HEK293 (cell line): ENCODE data around the gene ABCA3.

Source experiments
- BCL11B ChIP-seq: fragments of 450-650 bp; formaldehyde crosslinking; IDR thresholded peaks from 2 replicates; pipeline ENCODE4 v1.5.1; 2016; ENCODE audit warnings: low read depth, missing biosample characterization, missing genetic modification characterization
- GLI4 ChIP-seq: fragments of 450-650 bp; formaldehyde crosslinking; IDR thresholded peaks from 2 replicates; pipeline ENCODE4 v1.5.1; 2016; ENCODE audit warnings: missing biosample characterization, missing genetic modification characterization
- HOXC10 ChIP-seq: sonication (generic); formaldehyde crosslinking; IDR thresholded peaks from 2 replicates; pipeline ENCODE4 v1.8.1; 2023; ENCODE audit warnings: mild to moderate bottlenecking, missing genetic modification reagents
- KLF10 ChIP-seq: fragments of 450-650 bp; IDR thresholded peaks from 2 replicates; pipeline ENCODE4 v1.5.1; 2018; ENCODE audit warnings: missing biosample characterization, mild to moderate bottlenecking, missing genetic modification characterization
- OSR2 ChIP-seq: fragments of 450-650 bp; formaldehyde crosslinking; IDR thresholded peaks from 2 replicates; pipeline ENCODE4 v1.5.1; 2016; ENCODE audit warnings: missing biosample characterization, missing genetic modification characterization
- ZBTB48 ChIP-seq: fragments of 450-650 bp; formaldehyde crosslinking; IDR thresholded peaks from 2 replicates; pipeline ENCODE4 v1.5.1; 2016; ENCODE audit warnings: missing biosample characterization, missing genetic modification characterization
- ZNF155 ChIP-seq: fragments of 450-650 bp; formaldehyde crosslinking; IDR thresholded peaks from 2 replicates; pipeline ENCODE4 v1.5.1; 2016; ENCODE audit warnings: missing biosample characterization, missing genetic modification characterization
- ZNF211 ChIP-seq: fragments of 450-650 bp; formaldehyde crosslinking; IDR thresholded peaks from 2 replicates; pipeline ENCODE4 v1.5.1; 2016; ENCODE audit warnings: low read depth, missing biosample characterization, missing genetic modification characterization
- ZNF23 ChIP-seq: fragments of 450-650 bp; formaldehyde crosslinking; IDR thresholded peaks from 2 replicates; pipeline ENCODE4 v1.5.1; 2016; ENCODE audit warnings: missing biosample characterization, missing genetic modification characterization, borderline replicate concordance
- ZNF248 ChIP-seq: fragments of 450-650 bp; formaldehyde crosslinking; IDR thresholded peaks from 2 replicates; pipeline ENCODE4 v1.5.1; 2017; ENCODE audit warnings: missing biosample characterization, missing genetic modification characterization
- ZNF302 ChIP-seq: fragments of 450-650 bp; formaldehyde crosslinking; IDR thresholded peaks from 2 replicates; pipeline ENCODE4 v1.5.1; 2016; ENCODE audit warnings: missing biosample characterization, missing genetic modification characterization, low read depth
- ZNF350 ChIP-seq: fragments of 450-650 bp; formaldehyde crosslinking; IDR thresholded peaks from 2 replicates; pipeline ENCODE4 v1.5.0; 2017; ENCODE audit warnings: missing biosample characterization, mild to moderate bottlenecking, missing genetic modification characterization
- ZNF501 ChIP-seq: fragments of 450-650 bp; formaldehyde crosslinking; IDR thresholded peaks from 2 replicates; pipeline ENCODE4 v1.5.1; 2016; ENCODE audit warnings: missing biosample characterization, missing genetic modification characterization
- ZNF555 ChIP-seq: fragments of 450-650 bp; formaldehyde crosslinking; conservative IDR thresholded peaks from 2 replicates; pipeline ENCODE4 v1.5.1; 2017; ENCODE audit warnings: missing biosample characterization, mild to moderate bottlenecking, missing genetic modification characterization, inconsistent platforms
- ZNF558 ChIP-seq: fragments of 450-650 bp; formaldehyde crosslinking; IDR thresholded peaks from 2 replicates; pipeline ENCODE4 v1.5.1; 2016; ENCODE audit warnings: missing biosample characterization, missing genetic modification characterization
- ZNF596 ChIP-seq: fragments of 450-650 bp; IDR thresholded peaks from 2 replicates; pipeline ENCODE4 v1.5.0; 2018; ENCODE audit warnings: missing biosample characterization, mild to moderate bottlenecking, missing genetic modification characterization, moderate library complexity
- ZNF660 ChIP-seq: fragments of 450-650 bp; IDR thresholded peaks from 2 replicates; pipeline ENCODE4 v1.5.1; 2018; ENCODE audit warnings: missing biosample characterization, mild to moderate bottlenecking, missing genetic modification characterization
- ZSCAN16 ChIP-seq: fragments of 450-650 bp; formaldehyde crosslinking; IDR thresholded peaks from 2 replicates; pipeline ENCODE4 v1.5.1; 2016; ENCODE audit warnings: missing biosample characterization, missing genetic modification characterization
- ZSCAN30 ChIP-seq: fragments of 450-650 bp; IDR thresholded peaks from 2 replicates; pipeline ENCODE4 v1.5.1; 2018; ENCODE audit warnings: missing biosample characterization, mild to moderate bottlenecking, missing genetic modification characterization, moderate library complexity
- TF ChIP-seq, protein P1 (sequence below): fragments of 450-650 bp; formaldehyde crosslinking; IDR thresholded peaks from 2 replicates; pipeline ENCODE4 v1.5.1; 2016; ENCODE audit warnings: missing biosample characterization, missing genetic modification characterization
- TF ChIP-seq, protein P2 (sequence below): fragments of 450-650 bp; formaldehyde crosslinking; optimal IDR thresholded peaks from 2 replicates; pipeline ENCODE3; 2016; ENCODE audit warnings: missing biosample characterization, mild to moderate bottlenecking, missing genetic modification characterization
- TF ChIP-seq, protein P3 (sequence below): fragments of 450-650 bp; IDR thresholded peaks from 2 replicates; pipeline ENCODE4 v1.5.1; 2018; ENCODE audit warnings: missing biosample characterization, mild to moderate bottlenecking, missing genetic modification characterization
- TF ChIP-seq, protein P4 (sequence below): fragments of 450-650 bp; formaldehyde crosslinking; IDR thresholded peaks from 2 replicates; pipeline ENCODE4 v1.5.1; 2016; ENCODE audit warnings: missing biosample characterization, missing genetic modification characterization, low read depth
- TF ChIP-seq, protein P5 (sequence below): fragments of 450-650 bp; formaldehyde crosslinking; IDR thresholded peaks from 2 replicates; pipeline ENCODE4 v1.5.1; 2016; ENCODE audit warnings: missing biosample characterization, missing genetic modification characterization
- TF ChIP-seq, protein P6 (sequence below): fragments of 450-650 bp; formaldehyde crosslinking; IDR thresholded peaks from 2 replicates; pipeline ENCODE4 v1.5.1; 2016; ENCODE audit warnings: missing biosample characterization, missing genetic modification characterization
- TF ChIP-seq, protein P7 (sequence below): fragments of 450-650 bp; formaldehyde crosslinking; IDR thresholded peaks from 2 replicates; pipeline ENCODE4 v1.5.1; 2017; ENCODE audit warnings: missing biosample characterization, missing genetic modification characterization
- TF ChIP-seq, protein P8 (sequence below): fragments of 450-650 bp; formaldehyde crosslinking; IDR thresholded peaks from 2 replicates; pipeline ENCODE4 v1.5.1; 2016; ENCODE audit warnings: missing biosample characterization, missing genetic modification characterization

ABCA3 gene

DNA sequence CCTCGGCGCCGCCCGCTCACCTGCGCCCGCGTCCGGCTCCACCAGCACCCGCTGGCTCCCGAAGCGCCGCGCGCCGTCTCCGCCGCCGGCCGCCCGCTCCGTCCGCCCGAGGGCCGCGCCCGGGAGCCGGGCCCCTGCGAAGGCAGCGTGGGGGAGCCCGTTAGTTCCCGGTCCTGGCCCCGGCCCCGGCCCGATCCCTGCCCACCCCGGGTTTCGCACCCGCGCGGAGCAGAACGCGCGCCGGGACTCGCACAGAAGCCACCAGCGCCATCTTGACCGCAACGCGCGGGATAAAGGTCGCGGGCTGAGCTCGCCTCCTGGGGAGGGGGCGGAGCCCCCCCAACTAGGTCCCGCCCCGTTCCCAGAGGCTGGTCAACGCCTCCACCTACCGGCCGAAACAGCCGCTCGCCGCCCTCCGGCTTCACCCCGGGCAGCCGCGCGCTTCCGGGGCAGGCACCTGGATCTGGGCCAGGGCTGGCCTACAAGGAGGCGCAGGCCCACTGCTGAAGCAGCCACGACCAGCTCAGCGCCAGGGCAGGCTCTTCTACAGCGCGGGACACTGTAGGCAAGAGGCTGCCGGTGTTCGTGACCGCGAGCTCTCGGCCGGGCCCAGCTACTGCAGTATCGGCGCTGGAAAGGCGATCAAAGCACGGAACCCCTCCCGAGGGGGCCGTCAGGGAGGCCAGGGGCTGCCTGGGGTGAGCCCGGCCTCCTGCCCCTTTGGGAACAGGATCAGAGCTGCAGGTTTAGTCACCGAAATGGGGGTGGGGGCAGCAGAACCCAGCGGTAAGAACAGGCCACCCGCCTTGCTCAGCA, 89.0 kb downstream of the ABCA3 start, which contains the start of gene ECI1 (continued):
- TF ChIP-seq, protein P1, sequence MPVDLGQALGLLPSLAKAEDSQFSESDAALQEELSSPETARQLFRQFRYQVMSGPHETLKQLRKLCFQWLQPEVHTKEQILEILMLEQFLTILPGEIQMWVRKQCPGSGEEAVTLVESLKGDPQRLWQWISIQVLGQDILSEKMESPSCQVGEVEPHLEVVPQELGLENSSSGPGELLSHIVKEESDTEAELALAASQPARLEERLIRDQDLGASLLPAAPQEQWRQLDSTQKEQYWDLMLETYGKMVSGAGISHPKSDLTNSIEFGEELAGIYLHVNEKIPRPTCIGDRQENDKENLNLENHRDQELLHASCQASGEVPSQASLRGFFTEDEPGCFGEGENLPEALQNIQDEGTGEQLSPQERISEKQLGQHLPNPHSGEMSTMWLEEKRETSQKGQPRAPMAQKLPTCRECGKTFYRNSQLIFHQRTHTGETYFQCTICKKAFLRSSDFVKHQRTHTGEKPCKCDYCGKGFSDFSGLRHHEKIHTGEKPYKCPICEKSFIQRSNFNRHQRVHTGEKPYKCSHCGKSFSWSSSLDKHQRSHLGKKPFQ (tag by site-specific recombination) = peak; percentile 12; the same call in 1 of the 2 replicates
- TF ChIP-seq ZBTB48 (tag by site-specific recombination) = no peak
- TF ChIP-seq ZSCAN16 (tag by site-specific recombination) = no peak
- no peak for TF ChIP-seq ZNF248 (tag by site-specific recombination)
- TF ChIP-seq ZNF350 (tag by site-specific recombination) = no peak
- peak; percentile 96 for TF ChIP-seq ZSCAN30
- TF ChIP-seq OSR2 (tag by site-specific recombination) = peak; percentile 95
- peak; percentile 44; the same call in 1 of the 2 replicates for TF ChIP-seq ZNF596 (tag by site-specific recombination)
- TF ChIP-seq, protein P2, sequence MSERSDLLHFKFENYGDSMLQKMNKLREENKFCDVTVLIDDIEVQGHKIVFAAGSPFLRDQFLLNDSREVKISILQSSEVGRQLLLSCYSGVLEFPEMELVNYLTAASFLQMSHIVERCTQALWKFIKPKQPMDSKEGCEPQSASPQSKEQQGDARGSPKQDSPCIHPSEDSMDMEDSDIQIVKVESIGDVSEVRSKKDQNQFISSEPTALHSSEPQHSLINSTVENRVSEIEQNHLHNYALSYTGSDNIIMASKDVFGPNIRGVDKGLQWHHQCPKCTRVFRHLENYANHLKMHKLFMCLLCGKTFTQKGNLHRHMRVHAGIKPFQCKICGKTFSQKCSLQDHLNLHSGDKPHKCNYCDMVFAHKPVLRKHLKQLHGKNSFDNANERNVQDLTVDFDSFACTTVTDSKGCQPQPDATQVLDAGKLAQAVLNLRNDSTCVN (tag by site-specific recombination) = peak; percentile 97
- peak; percentile 87; the same call in 1 of the 2 replicates for TF ChIP-seq BCL11B (tag by site-specific recombination)
- TF ChIP-seq, protein P3, sequence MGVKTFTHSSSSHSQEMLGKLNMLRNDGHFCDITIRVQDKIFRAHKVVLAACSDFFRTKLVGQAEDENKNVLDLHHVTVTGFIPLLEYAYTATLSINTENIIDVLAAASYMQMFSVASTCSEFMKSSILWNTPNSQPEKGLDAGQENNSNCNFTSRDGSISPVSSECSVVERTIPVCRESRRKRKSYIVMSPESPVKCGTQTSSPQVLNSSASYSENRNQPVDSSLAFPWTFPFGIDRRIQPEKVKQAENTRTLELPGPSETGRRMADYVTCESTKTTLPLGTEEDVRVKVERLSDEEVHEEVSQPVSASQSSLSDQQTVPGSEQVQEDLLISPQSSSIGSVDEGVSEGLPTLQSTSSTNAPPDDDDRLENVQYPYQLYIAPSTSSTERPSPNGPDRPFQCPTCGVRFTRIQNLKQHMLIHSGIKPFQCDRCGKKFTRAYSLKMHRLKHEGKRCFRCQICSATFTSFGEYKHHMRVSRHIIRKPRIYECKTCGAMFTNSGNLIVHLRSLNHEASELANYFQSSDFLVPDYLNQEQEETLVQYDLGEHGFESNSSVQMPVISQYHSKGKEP (tag by site-specific recombination) = peak; percentile 62
- TF ChIP-seq HOXC10 (CRISPR knock-in tag) = no peak
- TF ChIP-seq, protein P4, sequence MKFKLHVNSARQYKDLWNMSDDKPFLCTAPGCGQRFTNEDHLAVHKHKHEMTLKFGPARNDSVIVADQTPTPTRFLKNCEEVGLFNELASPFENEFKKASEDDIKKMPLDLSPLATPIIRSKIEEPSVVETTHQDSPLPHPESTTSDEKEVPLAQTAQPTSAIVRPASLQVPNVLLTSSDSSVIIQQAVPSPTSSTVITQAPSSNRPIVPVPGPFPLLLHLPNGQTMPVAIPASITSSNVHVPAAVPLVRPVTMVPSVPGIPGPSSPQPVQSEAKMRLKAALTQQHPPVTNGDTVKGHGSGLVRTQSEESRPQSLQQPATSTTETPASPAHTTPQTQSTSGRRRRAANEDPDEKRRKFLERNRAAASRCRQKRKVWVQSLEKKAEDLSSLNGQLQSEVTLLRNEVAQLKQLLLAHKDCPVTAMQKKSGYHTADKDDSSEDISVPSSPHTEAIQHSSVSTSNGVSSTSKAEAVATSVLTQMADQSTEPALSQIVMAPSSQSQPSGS (tag by site-specific recombination) = no peak
- no peak for TF ChIP-seq ZNF558
- peak; percentile 89 for TF ChIP-seq ZNF660 (tag by site-specific recombination)
- TF ChIP-seq GLI4 (tag by site-specific recombination) = no peak
- TF ChIP-seq, protein P5, sequence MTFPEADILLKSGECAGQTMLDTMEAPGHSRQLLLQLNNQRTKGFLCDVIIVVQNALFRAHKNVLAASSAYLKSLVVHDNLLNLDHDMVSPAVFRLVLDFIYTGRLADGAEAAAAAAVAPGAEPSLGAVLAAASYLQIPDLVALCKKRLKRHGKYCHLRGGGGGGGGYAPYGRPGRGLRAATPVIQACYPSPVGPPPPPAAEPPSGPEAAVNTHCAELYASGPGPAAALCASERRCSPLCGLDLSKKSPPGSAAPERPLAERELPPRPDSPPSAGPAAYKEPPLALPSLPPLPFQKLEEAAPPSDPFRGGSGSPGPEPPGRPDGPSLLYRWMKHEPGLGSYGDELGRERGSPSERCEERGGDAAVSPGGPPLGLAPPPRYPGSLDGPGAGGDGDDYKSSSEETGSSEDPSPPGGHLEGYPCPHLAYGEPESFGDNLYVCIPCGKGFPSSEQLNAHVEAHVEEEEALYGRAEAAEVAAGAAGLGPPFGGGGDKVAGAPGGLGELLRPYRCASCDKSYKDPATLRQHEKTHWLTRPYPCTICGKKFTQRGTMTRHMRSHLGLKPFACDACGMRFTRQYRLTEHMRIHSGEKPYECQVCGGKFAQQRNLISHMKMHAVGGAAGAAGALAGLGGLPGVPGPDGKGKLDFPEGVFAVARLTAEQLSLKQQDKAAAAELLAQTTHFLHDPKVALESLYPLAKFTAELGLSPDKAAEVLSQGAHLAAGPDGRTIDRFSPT (tag by site-specific recombination) = peak; percentile 100
- TF ChIP-seq ZNF23 = no peak
- peak; percentile 73 for TF ChIP-seq ZNF501 (tag by site-specific recombination)
- no peak for TF ChIP-seq ZNF555 (tag by site-specific recombination)
- TF ChIP-seq, protein P6, sequence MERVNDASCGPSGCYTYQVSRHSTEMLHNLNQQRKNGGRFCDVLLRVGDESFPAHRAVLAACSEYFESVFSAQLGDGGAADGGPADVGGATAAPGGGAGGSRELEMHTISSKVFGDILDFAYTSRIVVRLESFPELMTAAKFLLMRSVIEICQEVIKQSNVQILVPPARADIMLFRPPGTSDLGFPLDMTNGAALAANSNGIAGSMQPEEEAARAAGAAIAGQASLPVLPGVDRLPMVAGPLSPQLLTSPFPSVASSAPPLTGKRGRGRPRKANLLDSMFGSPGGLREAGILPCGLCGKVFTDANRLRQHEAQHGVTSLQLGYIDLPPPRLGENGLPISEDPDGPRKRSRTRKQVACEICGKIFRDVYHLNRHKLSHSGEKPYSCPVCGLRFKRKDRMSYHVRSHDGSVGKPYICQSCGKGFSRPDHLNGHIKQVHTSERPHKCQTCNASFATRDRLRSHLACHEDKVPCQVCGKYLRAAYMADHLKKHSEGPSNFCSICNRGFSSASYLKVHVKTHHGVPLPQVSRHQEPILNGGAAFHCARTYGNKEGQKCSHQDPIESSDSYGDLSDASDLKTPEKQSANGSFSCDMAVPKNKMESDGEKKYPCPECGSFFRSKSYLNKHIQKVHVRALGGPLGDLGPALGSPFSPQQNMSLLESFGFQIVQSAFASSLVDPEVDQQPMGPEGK = peak; percentile 100
- no peak for TF ChIP-seq ZNF211 (tag by site-specific recombination)
- no peak for TF ChIP-seq ZNF302 (tag by site-specific recombination)
- no peak for TF ChIP-seq ZNF155 (tag by site-specific recombination)
- TF ChIP-seq, protein P7, sequence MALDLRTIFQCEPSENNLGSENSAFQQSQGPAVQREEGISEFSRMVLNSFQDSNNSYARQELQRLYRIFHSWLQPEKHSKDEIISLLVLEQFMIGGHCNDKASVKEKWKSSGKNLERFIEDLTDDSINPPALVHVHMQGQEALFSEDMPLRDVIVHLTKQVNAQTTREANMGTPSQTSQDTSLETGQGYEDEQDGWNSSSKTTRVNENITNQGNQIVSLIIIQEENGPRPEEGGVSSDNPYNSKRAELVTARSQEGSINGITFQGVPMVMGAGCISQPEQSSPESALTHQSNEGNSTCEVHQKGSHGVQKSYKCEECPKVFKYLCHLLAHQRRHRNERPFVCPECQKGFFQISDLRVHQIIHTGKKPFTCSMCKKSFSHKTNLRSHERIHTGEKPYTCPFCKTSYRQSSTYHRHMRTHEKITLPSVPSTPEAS (tag by site-specific recombination) = peak; percentile 27; the same call in 1 of the 2 replicates
- TF ChIP-seq, protein P8, sequence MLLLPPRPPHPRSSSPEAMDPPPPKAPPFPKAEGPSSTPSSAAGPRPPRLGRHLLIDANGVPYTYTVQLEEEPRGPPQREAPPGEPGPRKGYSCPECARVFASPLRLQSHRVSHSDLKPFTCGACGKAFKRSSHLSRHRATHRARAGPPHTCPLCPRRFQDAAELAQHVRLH = peak; percentile 44
- peak; percentile 89 for TF ChIP-seq KLF10 (tag by site-specific recombination)
